ENCODE results near the gene FGF3. TPM values are rescaled to one million over a fixed set of nuclear protein-coding genes. Genes with fewer than 3 reads are reported as not detected.

The FGF3 gene
- total RNA-seq, 1 donor from 2014 or later: not detected

DNA sequence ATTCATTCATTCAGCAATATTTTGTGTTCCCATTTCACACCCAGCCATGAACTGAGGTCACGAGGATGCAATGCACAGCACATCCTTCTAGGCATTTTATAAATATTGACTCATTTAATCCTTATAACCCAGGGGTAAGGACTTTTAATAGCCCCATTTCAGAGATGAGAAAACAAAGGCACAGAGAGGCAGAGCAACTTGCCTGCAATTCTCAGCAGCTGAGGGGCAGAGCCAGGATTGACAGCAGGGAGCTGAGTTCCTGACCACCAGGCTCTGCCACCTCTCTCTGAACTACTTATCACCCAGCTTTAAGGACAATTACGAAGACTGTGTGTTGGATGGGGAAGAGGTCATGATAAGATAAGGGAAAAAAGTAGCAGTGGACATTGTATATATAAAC lies 12.8 kb upstream of the FGF3 start:
- Histone ChIP-seq H3K4me1 (no peaks in the 10 kb centered on the region), H3K9me3 (no peaks in the 10 kb centered on the region), H3K27me3 (no peaks in the 10 kb centered on the region), H3K4me3 (no peak overlapping the region), H3K36me3 (no peaks in the 10 kb centered on the region), H3K27ac (no peak overlapping the region)
- intact Hi-C loops (cut with DNase I): no loop called here
- no peak for DNase-seq (ENCODE audit: low spot score in 2 of 2)
- TF ChIP-seq, protein P1, sequence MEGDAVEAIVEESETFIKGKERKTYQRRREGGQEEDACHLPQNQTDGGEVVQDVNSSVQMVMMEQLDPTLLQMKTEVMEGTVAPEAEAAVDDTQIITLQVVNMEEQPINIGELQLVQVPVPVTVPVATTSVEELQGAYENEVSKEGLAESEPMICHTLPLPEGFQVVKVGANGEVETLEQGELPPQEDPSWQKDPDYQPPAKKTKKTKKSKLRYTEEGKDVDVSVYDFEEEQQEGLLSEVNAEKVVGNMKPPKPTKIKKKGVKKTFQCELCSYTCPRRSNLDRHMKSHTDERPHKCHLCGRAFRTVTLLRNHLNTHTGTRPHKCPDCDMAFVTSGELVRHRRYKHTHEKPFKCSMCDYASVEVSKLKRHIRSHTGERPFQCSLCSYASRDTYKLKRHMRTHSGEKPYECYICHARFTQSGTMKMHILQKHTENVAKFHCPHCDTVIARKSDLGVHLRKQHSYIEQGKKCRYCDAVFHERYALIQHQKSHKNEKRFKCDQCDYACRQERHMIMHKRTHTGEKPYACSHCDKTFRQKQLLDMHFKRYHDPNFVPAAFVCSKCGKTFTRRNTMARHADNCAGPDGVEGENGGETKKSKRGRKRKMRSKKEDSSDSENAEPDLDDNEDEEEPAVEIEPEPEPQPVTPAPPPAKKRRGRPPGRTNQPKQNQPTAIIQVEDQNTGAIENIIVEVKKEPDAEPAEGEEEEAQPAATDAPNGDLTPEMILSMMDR (IDR thresholded peaks at IDR 0.05): no peak

DNA sequence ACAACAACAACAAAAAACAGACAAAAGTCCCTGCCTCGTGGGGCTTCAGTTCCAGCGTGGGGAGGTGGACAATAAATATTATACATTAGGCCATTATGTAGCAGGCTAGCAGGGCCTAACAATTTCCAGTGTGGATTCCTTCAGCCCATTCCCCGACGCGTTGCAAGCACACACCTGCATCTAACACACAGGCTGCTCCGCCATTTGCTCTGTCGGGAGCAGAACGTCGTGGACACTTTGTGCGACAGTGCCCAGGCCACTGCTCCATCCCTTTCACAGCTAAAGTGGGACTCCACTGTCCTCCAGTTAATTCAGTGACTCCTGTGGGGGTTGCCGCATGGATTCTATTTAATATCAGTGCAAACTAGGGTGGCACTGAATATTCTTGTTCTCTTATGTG lies 10.9 kb upstream of the FGF3 start:
- intact Hi-C loops (cut with DNase I): no loop called here
- Histone ChIP-seq H3K36me3 (no peaks in the 10 kb centered on the region), H3K27me3 (no peaks in the 10 kb centered on the region), H3K27ac (no peak overlapping the region), H3K4me1 (no peaks in the 10 kb centered on the region), H3K4me3 (no peak overlapping the region), H3K9me3 (no peaks in the 10 kb centered on the region)
- no peak for DNase-seq (ENCODE audit: low spot score in 2 of 2)
- TF ChIP-seq, protein P1 (IDR thresholded peaks at IDR 0.05): no peak

DNA sequence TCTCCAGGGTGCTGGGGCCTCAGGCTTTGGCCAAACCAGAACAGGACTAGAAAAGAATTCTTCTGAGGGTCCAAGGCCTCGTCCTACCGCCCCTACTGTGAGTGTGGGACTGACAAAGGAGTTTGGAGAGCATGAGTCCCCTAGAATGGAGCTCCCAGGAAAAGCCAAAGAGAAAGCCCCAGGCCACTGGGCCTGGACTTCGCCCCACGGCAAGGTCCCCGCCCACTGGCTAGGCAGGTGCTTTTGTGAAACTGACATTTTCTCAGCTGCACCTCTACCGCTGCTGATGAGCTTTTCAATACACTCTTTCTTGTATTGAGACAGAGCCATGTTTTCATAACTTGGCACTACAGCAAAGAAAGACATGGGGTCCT lies 9.7 kb upstream of the FGF3 start:
- DNase-seq (ENCODE audit: low spot score in 2 of 2): no peak
- no peak overlapping the region for H3K27ac ChIP-seq
- no peak overlapping the region for H3K4me3 ChIP-seq
- TF ChIP-seq, protein P1 (IDR thresholded peaks at IDR 0.05): no peak
- H3K36me3 ChIP-seq: no peaks in the 10 kb centered on the region
- no peaks in the 10 kb centered on the region for H3K27me3 ChIP-seq
- intact Hi-C loops (cut with DNase I): no loop called here
- no peaks in the 10 kb centered on the region for H3K9me3 ChIP-seq
- no peaks in the 10 kb centered on the region for H3K4me1 ChIP-seq

DNA sequence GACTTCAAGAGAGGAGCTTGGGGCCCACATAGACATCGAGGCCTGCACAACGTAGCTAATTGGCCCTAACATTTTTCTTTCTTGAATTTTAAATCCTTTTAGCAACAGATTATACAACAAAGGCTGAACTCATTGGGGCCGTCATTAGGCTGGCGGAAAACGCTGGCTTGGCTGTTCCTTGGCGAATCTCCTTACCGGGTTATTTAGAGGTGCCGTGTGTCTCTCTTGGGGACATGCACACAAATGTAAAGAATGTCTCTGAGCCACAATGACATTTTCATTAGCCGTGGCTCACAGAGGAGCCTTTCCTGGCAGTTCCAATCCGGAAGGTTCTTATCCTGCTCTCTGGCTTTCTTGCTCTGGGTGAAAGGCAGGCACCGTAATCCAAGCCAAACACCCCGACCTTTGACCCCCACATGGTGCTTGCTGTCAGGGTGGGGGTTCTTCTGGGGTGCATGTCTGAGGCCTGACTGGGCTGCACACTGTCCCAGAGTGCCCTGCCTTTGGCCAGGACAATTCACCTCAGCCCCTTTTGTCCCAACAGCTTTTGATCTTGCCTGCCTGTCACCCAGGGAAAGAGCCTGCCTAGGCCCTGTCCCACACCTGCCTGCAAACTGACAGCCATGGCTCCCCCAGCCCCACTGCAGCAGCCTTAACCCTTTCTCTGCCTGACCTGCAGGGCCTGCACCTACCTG lies 9.2 kb upstream of the FGF3 start:
- intact Hi-C loops (cut with DNase I): no loop called here
- no peaks in the 10 kb centered on the region for H3K4me1 ChIP-seq
- no peaks in the 10 kb centered on the region for H3K9me3 ChIP-seq
- H3K36me3 ChIP-seq: no peaks in the 10 kb centered on the region
- no peaks in the 10 kb centered on the region for H3K27me3 ChIP-seq
- no peak overlapping the region for H3K4me3 ChIP-seq
- no peak for DNase-seq (ENCODE audit: low spot score in 2 of 2)
- TF ChIP-seq, protein P1 (IDR thresholded peaks at IDR 0.05): no peak
- H3K27ac ChIP-seq: no peak overlapping the region

DNA sequence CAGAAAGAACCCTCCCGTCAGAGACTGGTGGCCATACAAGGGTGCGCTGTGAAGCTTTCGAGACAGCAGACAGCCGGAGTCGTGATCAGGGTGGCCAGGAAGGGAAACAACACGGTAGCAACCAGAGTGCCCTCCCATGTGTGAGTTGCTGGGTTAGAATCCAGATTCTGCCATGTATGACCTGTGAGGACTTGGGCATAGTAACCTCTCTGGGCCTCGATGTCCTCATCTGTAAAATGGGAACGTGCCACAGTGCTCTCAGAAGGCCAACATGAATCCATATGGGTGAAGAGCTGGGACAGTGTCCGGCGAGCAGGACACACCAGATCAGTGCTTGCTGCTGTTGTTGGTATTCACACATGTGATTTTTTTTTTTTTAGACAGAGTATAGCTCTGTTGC lies 7.6 kb upstream of the FGF3 start:
- TF ChIP-seq, protein P1 (IDR thresholded peaks at IDR 0.05): no peak
- H3K27me3 ChIP-seq: no peaks in the 10 kb centered on the region
- H3K27ac ChIP-seq: no peak overlapping the region
- DNase-seq (ENCODE audit: low spot score in 2 of 2): no peak
- H3K9me3 ChIP-seq: no peaks in the 10 kb centered on the region
- intact Hi-C loops (cut with DNase I): no loop called here
- no peaks in the 10 kb centered on the region for H3K4me1 ChIP-seq
- H3K36me3 ChIP-seq: no peaks in the 10 kb centered on the region
- H3K4me3 ChIP-seq: no peak overlapping the region

DNA sequence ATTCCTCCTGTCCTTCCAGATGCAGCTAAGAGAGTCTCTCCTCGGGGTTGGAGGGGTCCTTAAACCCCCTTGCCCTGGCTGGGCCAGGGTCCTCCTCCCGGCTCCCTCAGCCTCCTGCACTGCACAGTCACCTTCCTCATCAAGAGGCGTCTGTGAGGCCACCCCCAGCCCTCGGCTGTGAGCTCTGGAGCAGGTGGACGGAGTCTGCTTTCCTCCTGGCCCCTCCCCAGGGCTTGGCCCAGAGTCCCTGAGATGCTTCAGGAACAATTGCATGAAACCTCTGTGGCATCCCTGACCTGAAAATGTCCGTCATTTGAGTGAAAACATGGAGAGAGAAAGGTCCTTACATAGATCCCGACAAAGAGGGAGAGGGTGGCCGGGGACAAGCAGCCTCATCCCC lies 6.7 kb upstream of the FGF3 start:
- H3K27ac ChIP-seq: no peak overlapping the region
- no peak for DNase-seq (ENCODE audit: low spot score in 2 of 2)

More for the DNA sequence above, 6.7 kb upstream of the FGF3 start:
- no peaks in the 10 kb centered on the region for H3K27me3 ChIP-seq
- H3K4me1 ChIP-seq: no peaks in the 10 kb centered on the region
- no peak overlapping the region for H3K4me3 ChIP-seq
- H3K9me3 ChIP-seq: no peaks in the 10 kb centered on the region
- H3K36me3 ChIP-seq: no peaks in the 10 kb centered on the region
- TF ChIP-seq, protein P1 (IDR thresholded peaks at IDR 0.05): no peak
- intact Hi-C loops (cut with DNase I): no loop called here

Measured in ascending aorta (tissue), 2 donors.